HFF-Myc (cell line): ENCODE results near the gene TYW5.
A peak's percentile ranks its signal among the peaks of the same experiment; 100 is the strongest.

Experiments
- DNase-seq: peaks from one replicate; pipeline ENCODE4 v3.0.0-alpha.2; 2011; ENCODE audit warnings: low read depth; ENCODE audit errors: extremely low read depth
- H3K4me3 ChIP-seq: replicated peaks from 2 replicates; pipeline ENCODE4 v1.5.1; 2011; ENCODE audit warnings: low read depth, mild to moderate bottlenecking, control low read depth, low read length
- TF ChIP-seq, protein P1 (sequence below): IDR thresholded peaks from 2 replicates; pipeline ENCODE4 v1.5.1; 2012; ENCODE audit warnings: mild to moderate bottlenecking, low read depth, low read length, control low read depth; ENCODE audit errors: missing control alignments

TYW5 gene

DNA sequence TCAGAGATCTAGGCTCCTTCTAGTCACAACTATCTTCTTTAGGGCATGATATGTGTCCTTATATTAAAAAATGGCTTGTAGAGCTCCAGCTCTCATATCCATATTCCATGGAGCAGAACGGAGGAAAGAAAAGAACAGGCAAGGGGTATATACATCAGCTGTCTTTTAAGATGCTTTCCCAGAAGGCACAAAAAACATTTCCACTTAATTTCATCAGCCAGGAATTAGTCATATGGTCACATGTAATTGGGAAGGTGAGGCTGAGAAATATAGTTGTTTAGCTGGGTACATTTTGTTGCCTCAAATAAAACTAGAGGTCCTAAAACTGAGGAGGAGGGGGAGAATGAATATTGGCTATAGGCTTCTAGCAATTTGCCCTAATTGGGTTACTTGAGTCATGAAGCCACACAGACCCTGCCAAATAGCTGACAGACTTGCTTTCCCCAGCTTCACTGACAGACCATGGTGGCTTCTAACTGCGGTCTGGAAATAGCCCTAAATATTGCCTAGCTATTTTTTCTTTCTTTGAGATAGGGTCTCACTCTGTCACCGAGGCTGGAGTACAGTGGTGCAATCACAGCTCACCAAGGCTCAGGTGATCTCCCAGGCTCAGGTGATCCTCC lies 20.1 kb upstream of the TYW5 start:
- no peak for DNase-seq
- TF ChIP-seq, protein P1, sequence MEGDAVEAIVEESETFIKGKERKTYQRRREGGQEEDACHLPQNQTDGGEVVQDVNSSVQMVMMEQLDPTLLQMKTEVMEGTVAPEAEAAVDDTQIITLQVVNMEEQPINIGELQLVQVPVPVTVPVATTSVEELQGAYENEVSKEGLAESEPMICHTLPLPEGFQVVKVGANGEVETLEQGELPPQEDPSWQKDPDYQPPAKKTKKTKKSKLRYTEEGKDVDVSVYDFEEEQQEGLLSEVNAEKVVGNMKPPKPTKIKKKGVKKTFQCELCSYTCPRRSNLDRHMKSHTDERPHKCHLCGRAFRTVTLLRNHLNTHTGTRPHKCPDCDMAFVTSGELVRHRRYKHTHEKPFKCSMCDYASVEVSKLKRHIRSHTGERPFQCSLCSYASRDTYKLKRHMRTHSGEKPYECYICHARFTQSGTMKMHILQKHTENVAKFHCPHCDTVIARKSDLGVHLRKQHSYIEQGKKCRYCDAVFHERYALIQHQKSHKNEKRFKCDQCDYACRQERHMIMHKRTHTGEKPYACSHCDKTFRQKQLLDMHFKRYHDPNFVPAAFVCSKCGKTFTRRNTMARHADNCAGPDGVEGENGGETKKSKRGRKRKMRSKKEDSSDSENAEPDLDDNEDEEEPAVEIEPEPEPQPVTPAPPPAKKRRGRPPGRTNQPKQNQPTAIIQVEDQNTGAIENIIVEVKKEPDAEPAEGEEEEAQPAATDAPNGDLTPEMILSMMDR: no peak
- no peak overlapping the region for H3K4me3 ChIP-seq

DNA sequence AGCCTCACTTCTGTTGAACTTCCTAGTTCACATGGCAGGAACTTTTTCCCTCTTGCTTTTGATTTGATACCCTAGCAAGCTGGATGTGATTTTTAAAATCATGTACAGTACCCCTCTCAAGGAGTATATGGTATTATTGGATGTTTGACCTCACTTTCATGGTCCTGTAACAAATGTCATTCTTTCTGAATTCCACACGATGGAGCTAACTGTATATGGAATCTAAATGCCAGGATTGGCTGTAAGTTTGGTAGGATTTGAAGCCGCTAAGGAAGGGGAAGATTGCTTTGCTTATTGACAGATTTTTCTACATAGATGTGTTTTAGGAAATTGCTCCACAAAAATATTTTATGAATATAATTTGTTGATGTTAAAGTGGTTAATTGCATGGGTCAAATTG lies 18.4 kb upstream of the TYW5 start:
- DNase-seq: no peak
- TF ChIP-seq, protein P1: peak; percentile 37

DNA sequence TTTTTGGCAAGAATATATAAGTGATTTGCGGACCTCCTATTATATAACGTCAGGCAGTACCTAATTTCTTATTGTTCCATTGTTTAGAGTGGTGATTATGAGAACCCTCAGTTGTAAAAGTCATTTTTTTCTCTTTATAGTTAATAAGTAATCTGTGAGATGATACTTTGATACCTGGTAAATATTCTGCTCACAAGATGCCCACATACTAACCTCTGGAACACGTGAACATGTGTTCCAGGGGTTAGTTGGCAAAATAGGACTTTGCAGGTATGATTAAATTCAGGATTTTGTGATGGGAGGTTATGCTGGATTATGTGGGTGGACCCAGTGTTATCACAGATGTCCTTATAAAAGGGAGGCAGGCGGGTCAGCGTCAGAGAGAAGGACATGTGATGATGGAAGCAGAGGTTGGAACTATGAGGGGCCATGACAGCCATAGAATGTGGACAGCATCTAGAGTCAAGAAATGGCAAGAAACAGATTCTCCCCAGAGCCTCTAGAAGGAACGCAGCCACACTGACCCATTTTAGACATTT lies 16.9 kb upstream of the TYW5 start:
- H3K4me3 ChIP-seq: no peak overlapping the region
- DNase-seq: no peak
- TF ChIP-seq, protein P1: no peak

More for the DNA sequence above, 18.4 kb upstream of the TYW5 start:
- no peak overlapping the region for H3K4me3 ChIP-seq

DNA sequence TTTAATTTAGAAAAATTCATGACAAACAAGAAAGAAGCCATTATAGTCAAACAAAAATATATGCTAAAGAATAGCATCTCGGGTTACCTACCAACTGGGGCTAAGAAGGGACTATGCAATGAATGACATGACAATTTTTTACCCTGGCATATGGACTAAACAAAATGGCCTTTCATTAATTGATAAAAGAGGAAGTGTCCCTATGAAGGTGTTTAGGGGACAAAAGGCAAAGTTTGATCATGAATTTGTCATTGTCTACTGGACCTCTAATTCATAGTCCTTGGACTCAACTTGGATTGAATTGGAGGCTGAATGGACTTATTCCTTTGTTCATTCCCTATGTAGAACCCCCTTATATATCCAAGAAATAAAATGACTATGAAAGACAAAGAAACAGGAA lies 12.8 kb upstream of the TYW5 start:
- DNase-seq: no peak
- no peak overlapping the region for H3K4me3 ChIP-seq
- TF ChIP-seq, protein P1: no peak

DNA sequence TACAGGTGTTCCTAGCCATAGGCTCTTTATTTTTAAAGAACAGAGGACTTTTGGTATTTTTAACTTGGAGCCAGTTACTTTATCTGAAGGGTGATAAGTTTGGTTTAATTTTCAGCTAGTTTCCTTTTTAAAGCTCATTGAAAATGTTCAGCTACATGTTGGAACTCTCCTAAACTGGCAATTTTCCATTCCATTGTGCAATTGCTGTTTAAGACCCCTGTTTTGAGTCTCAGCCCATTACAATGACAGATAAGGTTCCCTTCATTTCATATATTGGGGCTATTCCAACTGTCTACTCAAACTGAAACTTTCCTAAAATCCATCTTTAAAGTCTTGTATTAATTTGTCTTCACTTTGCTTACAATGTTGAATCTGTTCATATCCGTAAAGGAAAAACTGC lies 11.7 kb upstream of the TYW5 start:
- DNase-seq: no peak
- no peak overlapping the region for H3K4me3 ChIP-seq
- TF ChIP-seq, protein P1: no peak

DNA sequence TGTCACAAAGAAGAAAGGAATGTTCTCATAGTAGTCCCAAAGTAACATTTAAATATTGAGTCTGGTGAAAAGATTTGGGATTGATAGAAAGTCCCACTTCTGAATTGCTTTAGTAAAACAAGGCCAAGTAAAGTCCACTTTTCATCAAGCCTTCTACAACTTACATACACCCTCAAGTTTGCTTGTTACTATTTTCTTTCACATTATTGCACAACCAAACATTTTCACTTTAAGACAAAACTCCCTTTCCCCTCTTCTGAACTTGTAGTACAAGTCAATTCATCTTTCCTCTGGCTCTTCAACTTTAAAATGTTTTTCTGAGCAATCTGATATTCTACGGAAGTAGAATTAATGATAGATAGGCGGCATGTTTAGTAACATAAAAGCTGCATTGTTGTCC lies 11.1 kb upstream of the TYW5 start:
- DNase-seq: no peak
- TF ChIP-seq, protein P1: no peak
- H3K4me3 ChIP-seq: no peak overlapping the region

DNA sequence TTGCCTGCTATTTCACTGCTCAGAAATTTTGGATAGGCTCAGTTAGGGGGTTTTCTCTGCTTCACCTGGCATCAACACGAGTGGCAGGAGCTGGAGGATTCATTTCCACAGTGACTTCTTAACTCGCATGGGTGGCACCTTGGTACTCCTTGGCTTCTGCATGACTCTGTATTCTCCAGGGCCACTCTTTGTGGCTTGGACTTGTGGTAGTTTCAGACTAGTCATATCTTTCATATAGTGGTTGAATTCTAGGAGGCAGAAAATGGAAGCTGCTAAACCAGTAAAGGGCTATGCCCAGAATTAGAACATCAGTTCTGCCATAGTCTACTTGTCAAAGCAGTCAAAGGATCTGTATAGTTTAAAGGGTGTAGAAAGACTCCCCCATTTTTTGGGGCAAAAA lies 6.9 kb upstream of the TYW5 start:
- TF ChIP-seq, protein P1: no peak
- DNase-seq: no peak
- H3K4me3 ChIP-seq: no peak overlapping the region
